ENCODE data around the gene NECTIN1. TPM values are rescaled to one million over a fixed set of nuclear protein-coding genes. Genes with fewer than 3 reads are reported as not detected.

NECTIN1 gene
- total RNA-seq, 1 donor from 2014 or later = 19.5 TPM

GRCh38 chr11:119701591-119702549, 27.1 kb downstream of the NECTIN1 start:
- H3K9me3 ChIP-seq (ENCODE audit: low read depth) = no peaks in the 10 kb centered on the region
- H3K27me3 ChIP-seq = no peaks in the 10 kb centered on the region
- Mint-ChIP-seq H3K36me3 (peaks cover 7% of the 10 kb centered on the region), H3K4me3 (no peak overlapping the region), H3K4me1 (peaks cover 62% of the 10 kb centered on the region), H3K27ac (no peak overlapping the region), H3K27me3 (ENCODE audit: insufficient read depth, low read depth) (no peaks in the 10 kb centered on the region), H3K9me3 (no peaks in the 10 kb centered on the region)
- H3K9ac ChIP-seq = no peak overlapping the region
- no peak overlapping the region for H3K4me3 ChIP-seq
- H3K4me2 ChIP-seq = no peak overlapping the region
- peaks cover 8% of the 10 kb centered on the region for H3F3A ChIP-seq (ENCODE audit: low read depth)
- H3K4me1 ChIP-seq = peaks cover 13% of the 10 kb centered on the region
- H3K36me3 ChIP-seq = no peaks in the 10 kb centered on the region
- peaks cover 100% of the 10 kb centered on the region for H4K20me1 ChIP-seq (ENCODE audit: low read depth)
- TF ChIP-seq EZH2phosphoT487 (IDR thresholded peaks at IDR 0.05) = no peak
- TF ChIP-seq CTCF (IDR thresholded peaks at IDR 0.05) = no peak
- TF ChIP-seq EZH2 (IDR thresholded peaks at IDR 0.05) = no peak
- H3K27ac ChIP-seq = no peak overlapping the region
- H3K79me2 ChIP-seq (ENCODE audit: low read depth) = peaks cover 97% of the 10 kb centered on the region
- H2AFZ ChIP-seq (replicated peaks) = no peak overlapping the region
- DNase-seq (ENCODE audit: low spot score) = no peak

- Mint-ChIP-seq H3K27me3 (ENCODE audit: insufficient read depth, low read depth) (no peaks in the 10 kb centered on the region), H3K4me3 (no peak overlapping the region), H3K4me1 (peaks cover 61% of the 10 kb centered on the region), H3K27ac (no peak overlapping the region), H3K36me3 (peaks cover 7% of the 10 kb centered on the region), H3K9me3 (no peaks in the 10 kb centered on the region)
- Histone ChIP-seq H3F3A (ENCODE audit: low read depth) (peaks cover 8% of the 10 kb centered on the region), H3K4me2 (no peak overlapping the region), H3K36me3 (no peaks in the 10 kb centered on the region), H3K9me3 (ENCODE audit: low read depth) (no peaks in the 10 kb centered on the region), H3K4me1 (peaks cover 25% of the 10 kb centered on the region), H3K27ac (no peak overlapping the region), H2AFZ (replicated peaks) (no peak overlapping the region), H3K79me2 (ENCODE audit: low read depth) (peaks cover 97% of the 10 kb centered on the region), H4K20me1 (ENCODE audit: low read depth) (peaks cover 100% of the 10 kb centered on the region), H3K27me3 (no peaks in the 10 kb centered on the region), H3K9ac (no peak overlapping the region), H3K4me3 (no peak overlapping the region)
- TF ChIP-seq CTCF (IDR thresholded peaks at IDR 0.05) = no peak
- no peak for TF ChIP-seq EZH2phosphoT487 (IDR thresholded peaks at IDR 0.05)
- TF ChIP-seq EZH2 (IDR thresholded peaks at IDR 0.05) = no peak
- no peak for DNase-seq (ENCODE audit: low spot score)
Measured at GRCh38 chr11:119700536-119701346, 28.3 kb downstream of the NECTIN1 start.

DNA sequence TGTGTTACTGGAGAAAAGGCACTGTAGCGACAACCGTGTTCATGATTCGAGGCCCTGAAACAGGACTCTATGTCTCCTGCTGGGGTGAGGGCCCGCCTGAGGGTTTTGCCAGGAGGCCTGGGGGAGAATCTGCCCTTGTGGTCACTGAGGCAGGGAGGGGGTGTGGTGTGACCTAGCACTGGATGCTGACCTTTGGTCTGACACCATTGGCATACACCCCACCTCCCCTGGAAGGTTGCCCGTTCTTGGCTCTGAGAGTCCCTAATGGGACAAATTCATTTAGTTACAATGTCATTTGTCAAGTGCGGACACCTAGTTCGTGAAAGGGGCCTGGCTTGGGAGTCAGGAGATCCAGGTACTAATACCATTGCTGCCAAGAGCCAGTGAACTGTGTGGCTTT, 29.0 kb downstream of the NECTIN1 start:
- Histone ChIP-seq H3K4me2 (no peak overlapping the region), H3K27me3 (no peaks in the 10 kb centered on the region), H3K79me2 (ENCODE audit: low read depth) (peaks cover 97% of the 10 kb centered on the region), H3K36me3 (no peaks in the 10 kb centered on the region), H4K20me1 (ENCODE audit: low read depth) (peaks cover 100% of the 10 kb centered on the region), H3K4me1 (peaks cover 32% of the 10 kb centered on the region), H3K27ac (no peak overlapping the region), H3K9me3 (ENCODE audit: low read depth) (no peaks in the 10 kb centered on the region), H3K4me3 (no peak overlapping the region), H3F3A (ENCODE audit: low read depth) (peaks cover 8% of the 10 kb centered on the region), H3K9ac (no peak overlapping the region), H2AFZ (replicated peaks) (no peak overlapping the region)
- Mint-ChIP-seq H3K9me3 (no peaks in the 10 kb centered on the region), H3K27me3 (ENCODE audit: insufficient read depth, low read depth) (peaks cover under 1% of the 10 kb centered on the region), H3K4me1 (peaks cover 63% of the 10 kb centered on the region), H3K36me3 (peaks cover 3% of the 10 kb centered on the region), H3K27ac (no peak overlapping the region), H3K4me3 (no peak overlapping the region)
- TF ChIP-seq CTCF (IDR thresholded peaks at IDR 0.05) (no peak), EZH2phosphoT487 (IDR thresholded peaks at IDR 0.05) (no peak), EZH2 (IDR thresholded peaks at IDR 0.05) (no peak)
- DNase-seq (ENCODE audit: low spot score) = no peak

Data from neural progenitor cell (in vitro differentiated cells).